IPS-18a (cell line): ENCODE results near the gene PPP3R1.

Experiments
- H3K27ac ChIP-seq: one replicate; pipeline ENCODE4 v1.5.1; 2013; ENCODE audit warnings: low read length
- H3K27me3 ChIP-seq: one replicate; pipeline ENCODE4 v1.6.1; 2013; ENCODE audit warnings: mild to moderate bottlenecking, low read length; ENCODE audit not compliant: control insufficient read depth, insufficient read depth
- H3K36me3 ChIP-seq: one replicate; pipeline ENCODE4 v1.6.1; 2013; ENCODE audit warnings: low read depth, low read length; ENCODE audit not compliant: control insufficient read depth
- H3K4me1 ChIP-seq: one replicate; pipeline ENCODE4 v1.6.1; 2013; ENCODE audit warnings: low read depth, low read length; ENCODE audit not compliant: control insufficient read depth
- H3K4me3 ChIP-seq: one replicate; pipeline ENCODE4 v1.5.1; 2013; ENCODE audit warnings: low read length
- H3K9ac ChIP-seq: one replicate; pipeline ENCODE4 v1.6.1; 2013; ENCODE audit warnings: mild to moderate bottlenecking, low read length, moderate library complexity
- H3K9me3 ChIP-seq: one replicate; pipeline ENCODE4 v1.6.1; 2013; ENCODE audit warnings: low read depth, low read length; ENCODE audit not compliant: control insufficient read depth

The PPP3R1 gene

DNA sequence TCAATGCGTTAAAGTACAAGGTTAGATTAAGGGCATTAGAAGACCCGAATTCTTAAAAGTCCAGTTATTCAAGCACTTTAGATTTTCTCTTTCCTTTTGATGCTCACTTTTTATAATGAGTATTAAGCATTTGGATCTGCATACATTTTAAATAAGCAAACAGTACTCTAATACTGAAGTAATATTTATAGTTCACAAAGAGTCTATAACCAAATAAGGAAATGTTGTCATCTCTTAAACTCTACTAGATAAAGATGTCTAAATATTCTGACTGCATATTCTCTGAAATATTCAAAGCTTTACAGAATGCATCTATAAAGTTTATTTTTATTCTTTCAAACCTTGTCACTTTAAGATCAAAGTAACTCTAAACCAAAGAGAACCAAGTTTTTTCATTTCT lies 25.5 kb downstream of the PPP3R1 start:
- no peak overlapping the region for H3K9ac ChIP-seq
- H3K36me3 ChIP-seq = no peaks in the 10 kb centered on the region
- H3K4me3 ChIP-seq = no peak overlapping the region
- H3K4me1 ChIP-seq = no peaks in the 10 kb centered on the region
- H3K27ac ChIP-seq = no peak overlapping the region
- H3K9me3 ChIP-seq = no peaks in the 10 kb centered on the region
- no peaks in the 10 kb centered on the region for H3K27me3 ChIP-seq

DNA sequence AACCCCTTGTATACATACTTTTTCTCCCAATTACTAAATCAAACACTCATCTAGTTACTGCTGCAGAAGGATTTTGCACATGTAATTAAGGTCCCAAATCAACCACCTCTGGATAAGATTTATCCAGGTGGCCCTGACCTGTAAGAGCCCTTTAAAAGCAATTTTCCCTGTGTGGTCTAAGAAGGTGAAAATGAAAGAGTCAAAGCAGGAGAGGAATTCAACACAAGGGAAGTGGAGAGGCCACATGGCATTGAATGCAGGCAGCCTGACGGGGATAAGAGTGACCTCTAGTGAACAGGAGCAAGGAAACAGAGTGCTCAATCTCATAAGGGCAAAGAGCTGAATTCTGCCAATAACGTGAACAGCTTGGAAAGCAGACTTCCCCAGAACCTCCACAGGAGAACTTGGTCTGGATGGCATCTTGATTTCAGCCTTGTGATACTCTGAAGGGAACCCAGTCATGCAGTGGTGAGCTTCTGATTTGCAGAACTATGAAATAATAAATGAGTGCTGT lies 27.2 kb downstream of the PPP3R1 start:
- H3K4me3 ChIP-seq = no peak overlapping the region

GRCh38 chr2:68223419-68223818 lies 28.9 kb downstream of the PPP3R1 start:
- Histone ChIP-seq H3K27ac (no peak overlapping the region), H3K27me3 (no peaks in the 10 kb centered on the region), H3K9ac (no peak overlapping the region), H3K9me3 (no peaks in the 10 kb centered on the region), H3K36me3 (no peaks in the 10 kb centered on the region), H3K4me3 (no peak overlapping the region), H3K4me1 (no peaks in the 10 kb centered on the region)

More for the DNA sequence above, 27.2 kb downstream of the PPP3R1 start:
- Histone ChIP-seq H3K27ac (no peak overlapping the region), H3K9me3 (no peaks in the 10 kb centered on the region), H3K27me3 (no peaks in the 10 kb centered on the region), H3K4me1 (no peaks in the 10 kb centered on the region), H3K36me3 (no peaks in the 10 kb centered on the region), H3K9ac (peak overlapping the region; percentile 31)

DNA sequence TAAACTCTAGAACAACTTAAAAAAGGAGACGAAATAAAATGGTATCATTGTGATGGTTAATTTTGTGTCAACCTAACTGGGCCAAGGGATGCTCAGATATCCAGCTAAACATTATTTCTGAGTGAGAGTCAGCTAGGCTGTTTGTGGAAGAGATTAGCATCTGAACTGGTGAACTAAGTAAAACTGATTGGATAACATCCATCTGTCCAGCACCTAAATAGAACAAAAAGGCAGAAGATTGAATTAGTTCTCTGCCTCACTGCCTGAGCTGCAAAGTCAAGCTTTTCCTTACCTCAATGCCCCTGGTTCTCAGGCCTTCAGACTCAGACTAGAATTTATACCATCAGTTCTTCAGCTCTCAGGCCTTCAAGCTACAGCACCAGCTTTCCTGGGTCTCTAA lies 30.0 kb downstream of the PPP3R1 start:
- Histone ChIP-seq H3K27ac (no peak overlapping the region), H3K4me3 (no peak overlapping the region), H3K27me3 (no peaks in the 10 kb centered on the region), H3K9me3 (no peaks in the 10 kb centered on the region), H3K9ac (no peak overlapping the region), H3K4me1 (no peaks in the 10 kb centered on the region), H3K36me3 (no peaks in the 10 kb centered on the region)

GRCh38 chr2:68218343-68218901 lies 33.9 kb downstream of the PPP3R1 start:
- H3K27ac ChIP-seq = no peak overlapping the region

DNA sequence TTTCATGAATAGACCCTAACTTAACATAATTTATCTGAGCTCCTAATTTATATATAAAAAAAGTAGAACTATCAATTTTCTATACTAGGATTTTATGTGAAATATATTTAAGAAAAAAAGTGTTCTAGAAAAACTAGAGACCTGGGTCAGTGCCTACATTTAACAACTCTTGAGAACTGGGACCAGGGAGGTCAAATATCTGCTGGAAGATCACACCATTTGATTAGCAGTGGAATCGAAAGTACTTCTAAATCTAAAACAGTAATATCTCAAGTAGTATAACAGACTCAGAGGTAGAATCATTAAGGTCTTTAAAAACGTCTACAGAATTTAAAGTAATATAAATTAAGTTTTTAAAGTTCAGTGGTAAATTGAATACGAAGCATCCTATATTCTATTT lies 34.6 kb downstream of the PPP3R1 start:
- Histone ChIP-seq H3K9ac (no peak overlapping the region), H3K9me3 (no peaks in the 10 kb centered on the region), H3K27ac (no peak overlapping the region), H3K27me3 (no peaks in the 10 kb centered on the region), H3K4me3 (no peak overlapping the region), H3K36me3 (peaks cover 4% of the 10 kb centered on the region), H3K4me1 (no peaks in the 10 kb centered on the region)

More at GRCh38 chr2:68218343-68218901, 33.9 kb downstream of the PPP3R1 start:
- Histone ChIP-seq H3K9ac (no peak overlapping the region), H3K9me3 (no peaks in the 10 kb centered on the region), H3K27me3 (no peaks in the 10 kb centered on the region), H3K36me3 (peaks cover 4% of the 10 kb centered on the region), H3K4me3 (no peak overlapping the region), H3K4me1 (no peaks in the 10 kb centered on the region)

DNA sequence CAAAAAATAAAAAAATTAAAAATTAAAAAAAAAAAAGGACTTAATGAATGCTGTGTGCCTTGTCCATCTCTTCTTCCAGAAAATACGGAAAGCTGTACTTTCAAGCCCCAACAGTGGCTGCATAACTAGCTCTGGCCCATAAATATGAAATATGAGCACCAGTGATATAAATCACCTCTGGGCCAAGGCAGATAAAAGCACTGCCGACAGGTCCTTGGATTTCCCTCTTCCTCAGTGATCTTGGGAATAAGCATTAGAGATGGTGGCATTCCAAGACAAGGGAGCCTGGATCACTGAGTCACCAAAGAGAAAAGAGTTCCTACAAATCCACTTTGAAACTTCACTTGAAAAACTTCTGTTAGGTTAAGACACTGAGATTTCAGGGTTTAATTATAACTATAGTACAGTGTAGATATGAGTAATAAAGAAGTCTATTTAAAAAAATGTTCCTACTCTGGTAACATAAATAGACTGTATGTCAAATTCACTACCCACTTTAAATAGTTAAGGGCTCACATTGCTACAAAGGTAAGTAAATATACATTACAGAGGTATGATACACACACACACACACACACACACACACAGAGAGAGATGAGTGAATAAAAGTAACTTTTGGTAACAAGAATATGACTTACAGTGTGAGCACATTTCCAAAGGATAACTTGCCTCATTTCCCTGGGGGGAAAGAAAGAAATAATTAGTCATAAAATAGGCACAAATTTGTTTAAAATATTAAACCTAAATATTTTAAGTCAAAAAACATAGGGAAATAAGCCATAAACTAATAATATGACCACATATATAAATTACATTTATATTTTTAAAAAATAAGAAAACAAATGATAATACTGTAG lies 35.6 kb downstream of the PPP3R1 start:
- H3K9me3 ChIP-seq = no peaks in the 10 kb centered on the region
- H3K4me1 ChIP-seq = no peaks in the 10 kb centered on the region
- no peaks in the 10 kb centered on the region for H3K27me3 ChIP-seq
- H3K9ac ChIP-seq = no peak overlapping the region
- H3K27ac ChIP-seq = no peak overlapping the region
- H3K36me3 ChIP-seq = peaks cover 4% of the 10 kb centered on the region
- no peak overlapping the region for H3K4me3 ChIP-seq

DNA sequence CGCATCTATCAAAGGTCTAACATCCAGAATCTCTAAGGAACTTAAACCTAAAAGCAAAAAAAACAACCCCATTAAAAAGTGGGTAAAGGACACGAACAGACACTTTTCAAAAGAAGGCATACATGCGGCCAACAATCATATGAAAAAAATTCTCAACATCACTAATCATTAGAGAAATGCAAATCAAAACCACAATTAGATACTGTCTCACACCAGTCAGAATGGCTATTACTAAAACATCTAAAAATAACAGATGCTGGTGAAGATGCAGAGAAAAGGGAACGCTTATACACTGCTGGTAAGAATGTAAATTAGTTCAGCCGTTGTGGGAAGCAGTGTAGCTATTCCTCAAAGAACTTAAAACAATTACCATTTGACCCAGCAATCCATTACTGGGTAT lies 38.0 kb downstream of the PPP3R1 start:
- Histone ChIP-seq H3K9ac (no peak overlapping the region), H3K36me3 (peaks cover 4% of the 10 kb centered on the region), H3K4me1 (peaks cover 10% of the 10 kb centered on the region), H3K9me3 (no peaks in the 10 kb centered on the region), H3K27me3 (no peaks in the 10 kb centered on the region), H3K4me3 (no peak overlapping the region), H3K27ac (no peak overlapping the region)

- Histone ChIP-seq H3K36me3 (no peaks in the 10 kb centered on the region), H3K27me3 (no peaks in the 10 kb centered on the region), H3K9me3 (no peaks in the 10 kb centered on the region), H3K4me3 (no peak overlapping the region), H3K27ac (no peak overlapping the region), H3K9ac (no peak overlapping the region), H3K4me1 (peaks cover 10% of the 10 kb centered on the region)
These were observed 45.5 kb downstream of the PPP3R1 start for GRCh38 chr2:68206793-68207192.

DNA sequence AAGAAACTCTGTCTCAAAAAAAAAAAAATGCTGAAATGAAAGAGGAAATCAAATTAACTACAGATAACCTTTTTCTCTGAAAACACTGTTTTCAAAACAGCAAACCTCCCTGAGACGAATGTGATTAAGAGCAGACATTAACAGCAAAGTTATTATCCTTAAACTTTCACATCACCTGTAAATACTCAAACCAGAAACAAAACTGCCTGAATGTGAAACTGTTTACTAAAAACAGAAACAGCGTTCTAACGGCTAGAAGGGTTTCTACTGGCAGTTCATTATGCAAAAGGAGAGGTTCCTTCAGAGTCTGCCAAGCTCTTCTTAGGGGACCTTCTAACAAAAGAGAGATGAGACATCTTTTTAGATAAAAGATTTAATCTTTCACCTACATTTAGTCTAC lies 48.7 kb downstream of the PPP3R1 start:
- no peak overlapping the region for H3K9ac ChIP-seq
- H3K4me3 ChIP-seq = no peak overlapping the region
- no peaks in the 10 kb centered on the region for H3K36me3 ChIP-seq
- no peaks in the 10 kb centered on the region for H3K4me1 ChIP-seq
- H3K9me3 ChIP-seq = no peaks in the 10 kb centered on the region
- no peaks in the 10 kb centered on the region for H3K27me3 ChIP-seq
- H3K27ac ChIP-seq = no peak overlapping the region

DNA sequence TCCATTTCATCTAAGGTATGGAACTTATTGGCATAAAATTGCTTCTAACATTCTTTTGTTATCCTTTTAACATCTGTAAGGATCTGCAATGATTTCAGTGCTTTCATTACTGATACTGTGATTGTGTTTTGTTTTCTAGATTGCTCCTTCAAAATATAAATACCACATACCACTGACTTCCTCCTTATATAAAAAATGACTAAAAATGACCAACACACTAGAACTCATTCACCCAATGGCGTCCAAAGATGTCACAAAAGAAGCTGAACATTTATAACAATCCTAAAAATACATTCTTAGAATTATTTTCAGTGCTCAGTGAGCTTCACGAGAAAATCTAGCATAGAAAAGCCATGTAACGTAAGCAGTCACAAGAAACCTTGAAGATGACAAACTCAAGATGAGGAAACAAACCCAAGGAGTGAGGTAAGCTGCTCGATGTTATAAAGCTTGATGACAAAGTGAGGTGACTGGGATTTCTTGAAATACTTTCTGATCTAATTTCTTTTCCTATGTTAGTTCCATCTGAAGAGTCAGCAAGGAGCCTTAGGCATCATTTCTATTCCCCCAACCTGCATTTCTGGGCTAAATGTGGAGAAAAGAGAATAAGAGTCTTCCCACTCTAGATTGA lies 52.1 kb downstream of the PPP3R1 start:
- Histone ChIP-seq H3K9me3 (no peaks in the 10 kb centered on the region), H3K27ac (no peak overlapping the region), H3K4me1 (no peaks in the 10 kb centered on the region), H3K27me3 (no peaks in the 10 kb centered on the region), H3K36me3 (no peaks in the 10 kb centered on the region), H3K4me3 (no peak overlapping the region), H3K9ac (no peak overlapping the region)
